Measurements from ENCODE around the gene GABRA5. TPM values are rescaled to one million over a fixed set of nuclear protein-coding genes. Genes with fewer than 3 reads are reported as not detected.

The GABRA5 gene
- total RNA-seq, 2 experiments from 2014 or later: not detected

GRCh38 chr15:26889298-26889898 is 22.5 kb downstream of the GABRA5 start:
- intact Hi-C loops (cut with micrococcal nuclease; ENCODE audit: unreplicated experiment): loop anchor here (1.0 kb wide), 1 partner anchor 128 kb away; no protein-coding TSS in a partner anchor
- ChIA-PET POLR2A (interaction anchor here (1.2 kb wide), 1 partner anchor 129 kb away, joined by 3 read pairs; no protein-coding TSS in a partner anchor), CTCF (ENCODE audit: unreplicated experiment) (no interaction called here)
- Histone ChIP-seq H4K20me1 (ENCODE audit: insufficient read depth, low read length) (no peaks in the 10 kb centered on the region), H3K79me2 (ENCODE audit: insufficient read depth, low read depth, low read length) (no peaks in the 10 kb centered on the region), H3K9me3 (ENCODE audit: low read length) (0 out of 2 replicates have a peak, but pooled peaks cover 5% of the 10 kb centered on the region), H3K4me2 (ENCODE audit: low read length) (no peak overlapping the region), H3K36me3 (ENCODE audit: insufficient read depth, low read length) (no peaks in the 10 kb centered on the region), H3K27ac (ENCODE audit: low read depth, low read length, poor library complexity, severe bottlenecking) (no peak overlapping the region), H3K4me3 (ENCODE audit: low read depth, low read length, poor library complexity, severe bottlenecking) (no peak overlapping the region), H3K9me2 (ENCODE audit: insufficient read depth, low read length) (no peaks in the 10 kb centered on the region), H3K4me1 (ENCODE audit: insufficient read depth, low read length, poor library complexity, severe bottlenecking) (no peaks in the 10 kb centered on the region), H2AFZ (ENCODE audit: low read length) (no peak overlapping the region)
- peak; percentile 67 for DNase-seq (ENCODE audit: low spot score)
- TF ChIP-seq EZH2phosphoT487 (IDR thresholded peaks at IDR 0.05; ENCODE audit: borderline replicate concordance, low read depth, low read length): no peak
- TF ChIP-seq, protein P1, sequence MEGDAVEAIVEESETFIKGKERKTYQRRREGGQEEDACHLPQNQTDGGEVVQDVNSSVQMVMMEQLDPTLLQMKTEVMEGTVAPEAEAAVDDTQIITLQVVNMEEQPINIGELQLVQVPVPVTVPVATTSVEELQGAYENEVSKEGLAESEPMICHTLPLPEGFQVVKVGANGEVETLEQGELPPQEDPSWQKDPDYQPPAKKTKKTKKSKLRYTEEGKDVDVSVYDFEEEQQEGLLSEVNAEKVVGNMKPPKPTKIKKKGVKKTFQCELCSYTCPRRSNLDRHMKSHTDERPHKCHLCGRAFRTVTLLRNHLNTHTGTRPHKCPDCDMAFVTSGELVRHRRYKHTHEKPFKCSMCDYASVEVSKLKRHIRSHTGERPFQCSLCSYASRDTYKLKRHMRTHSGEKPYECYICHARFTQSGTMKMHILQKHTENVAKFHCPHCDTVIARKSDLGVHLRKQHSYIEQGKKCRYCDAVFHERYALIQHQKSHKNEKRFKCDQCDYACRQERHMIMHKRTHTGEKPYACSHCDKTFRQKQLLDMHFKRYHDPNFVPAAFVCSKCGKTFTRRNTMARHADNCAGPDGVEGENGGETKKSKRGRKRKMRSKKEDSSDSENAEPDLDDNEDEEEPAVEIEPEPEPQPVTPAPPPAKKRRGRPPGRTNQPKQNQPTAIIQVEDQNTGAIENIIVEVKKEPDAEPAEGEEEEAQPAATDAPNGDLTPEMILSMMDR (conservative IDR thresholded peaks at IDR 0.05; ENCODE audit: low read length): peak; percentile 93
- BruUV-seq (replicated peaks): no TSS peak

- no peaks in the 10 kb centered on the region for H4K20me1 ChIP-seq (ENCODE audit: insufficient read depth, low read length)
- H3K27ac ChIP-seq (ENCODE audit: low read depth, low read length, poor library complexity, severe bottlenecking): no peak overlapping the region
- TF ChIP-seq, protein P1 (conservative IDR thresholded peaks at IDR 0.05; ENCODE audit: low read length): no peak
- TF ChIP-seq EZH2phosphoT487 (IDR thresholded peaks at IDR 0.05; ENCODE audit: borderline replicate concordance, low read depth, low read length): no peak
- no peak overlapping the region for H3K4me3 ChIP-seq (ENCODE audit: low read depth, low read length, poor library complexity, severe bottlenecking)
- no peaks in the 10 kb centered on the region for H3K79me2 ChIP-seq (ENCODE audit: insufficient read depth, low read depth, low read length)
- H3K36me3 ChIP-seq (ENCODE audit: insufficient read depth, low read length): no peaks in the 10 kb centered on the region
- H2AFZ ChIP-seq (ENCODE audit: low read length): no peak overlapping the region
- POLR2A ChIA-PET: interaction anchor here (0.7 to 1.2 kb wide), 2 partner anchors 128 to 164 kb away, joined by 3 read pairs; no protein-coding TSS in a partner anchor
- H3K9me2 ChIP-seq (ENCODE audit: insufficient read depth, low read length): no peaks in the 10 kb centered on the region
- H3K4me1 ChIP-seq (ENCODE audit: insufficient read depth, low read length, poor library complexity, severe bottlenecking): no peaks in the 10 kb centered on the region
- CTCF ChIA-PET (ENCODE audit: unreplicated experiment): interaction anchor here (0.6 kb wide), 1 partner anchor 40 kb away, joined by 5 read pairs; no protein-coding TSS in a partner anchor
- intact Hi-C loops (cut with micrococcal nuclease; ENCODE audit: unreplicated experiment): no loop called here
- no TSS peak for BruUV-seq (replicated peaks)
- H3K4me2 ChIP-seq (ENCODE audit: low read length): no peak overlapping the region
- no peak for DNase-seq (ENCODE audit: low spot score)
- H3K9me3 ChIP-seq (ENCODE audit: low read length): 0 out of 2 replicates have a peak, but pooled peaks cover 5% of the 10 kb centered on the region
These were observed 23.6 kb downstream of the GABRA5 start for GRCh38 chr15:26890451-26890850.

DNA sequence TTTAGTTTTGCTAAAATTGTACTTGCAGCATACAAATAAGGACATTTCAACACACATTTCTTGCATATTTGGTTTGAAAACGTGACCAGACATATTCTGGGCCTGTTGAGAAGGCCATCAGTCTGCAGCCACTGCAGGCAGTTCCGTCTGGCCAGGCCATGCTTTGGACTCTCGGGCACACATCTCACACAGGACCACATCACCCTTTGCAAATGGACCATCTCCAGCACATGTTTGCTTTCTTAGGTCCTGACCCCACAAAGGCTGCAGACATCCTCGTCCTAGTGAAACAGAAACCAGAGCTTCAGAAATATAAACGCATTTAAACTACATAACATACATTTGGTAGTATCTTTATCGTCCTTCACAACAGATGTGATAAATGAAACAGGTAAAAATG is 24.1 kb downstream of the GABRA5 start:
- Histone ChIP-seq H3K4me3 (ENCODE audit: low read depth, low read length, poor library complexity, severe bottlenecking) (no peak overlapping the region), H3K9me2 (ENCODE audit: insufficient read depth, low read length) (no peaks in the 10 kb centered on the region), H3K27ac (ENCODE audit: low read depth, low read length, poor library complexity, severe bottlenecking) (no peak overlapping the region), H3K79me2 (ENCODE audit: insufficient read depth, low read depth, low read length) (no peaks in the 10 kb centered on the region), H4K20me1 (ENCODE audit: insufficient read depth, low read length) (no peaks in the 10 kb centered on the region), H3K36me3 (ENCODE audit: insufficient read depth, low read length) (no peaks in the 10 kb centered on the region), H3K4me1 (ENCODE audit: insufficient read depth, low read length, poor library complexity, severe bottlenecking) (no peaks in the 10 kb centered on the region), H3K9me3 (ENCODE audit: low read length) (0 out of 2 replicates have a peak, but pooled peaks cover 5% of the 10 kb centered on the region), H2AFZ (ENCODE audit: low read length) (no peak overlapping the region), H3K4me2 (ENCODE audit: low read length) (no peak overlapping the region)
- TF ChIP-seq, protein P1 (conservative IDR thresholded peaks at IDR 0.05; ENCODE audit: low read length): no peak
- no peak for TF ChIP-seq EZH2phosphoT487 (IDR thresholded peaks at IDR 0.05; ENCODE audit: borderline replicate concordance, low read depth, low read length)
- CTCF ChIA-PET (ENCODE audit: unreplicated experiment): no interaction called here
- POLR2A ChIA-PET: no interaction called here
- no peak for DNase-seq (ENCODE audit: low spot score)
- BruUV-seq (replicated peaks): no TSS peak
- intact Hi-C loops (cut with micrococcal nuclease; ENCODE audit: unreplicated experiment): no loop called here

Measured in OCI-LY7 (cell line).